Pancreas (tissue), 10 donors: ENCODE data around the gene TMEM97. TPM values are rescaled to one million over a fixed set of nuclear protein-coding genes. Genes with fewer than 3 reads are reported as not detected.

Experiments used
- ATAC-seq, 4 donors: fragments of 200-7000 bp; cut with Tn5 transposase; one replicate each; pipeline versions ENCODE4 v1.8.0 to v1.9.1; 2020; ENCODE audit warnings: mild to moderate bottlenecking in 4 of 4, moderate library complexity in 4 of 4
- DNase-seq, 6 donors: peaks; one replicate each; pipeline ENCODE4 v3.0.0-alpha.2; 2020
- FAIRE-seq: peaks from 2 replicates; lab custom pipeline; 2012; peaks lifted over from hg19 to GRCh38; lab: Jason Lieb, UNC
- H3K27ac ChIP-seq, 4 donors: fragments of 200-600 bp; sonication (generic); 1 replicate in 3 of 4; 2 replicates in 1 of 4; pipeline versions ENCODE4 v1.5.0 to v1.8.0; 2020
- H3K27me3 ChIP-seq, 4 donors: fragments of 200-600 bp; one replicate each; pipeline ENCODE4 v1.8.0; 2021
- H3K36me3 ChIP-seq, 3 donors: fragments of 200-600 bp; sonication (generic) in 1 of 3; one replicate each; pipeline versions ENCODE4 v1.5.0 to v1.8.0; 2020 to 2021
- H3K4me1 ChIP-seq, 3 donors: fragments of 200-600 bp; one replicate each; pipeline ENCODE4 v1.8.0; 2021
- H3K4me3 ChIP-seq, 4 donors: fragments of 200-600 bp; sonication (generic) in 2 of 4; one replicate each; pipeline versions ENCODE4 v1.5.0 to v1.8.0; 2020 to 2021
- H3K9me3 ChIP-seq, 4 donors: fragments of 200-600 bp; one replicate each; pipeline ENCODE4 v1.8.0; 2021
- CTCF ChIP-seq, 4 donors: fragments of 200-600 bp; sonication (generic) in 3 of 4; IDR thresholded peaks; one replicate each; pipeline versions ENCODE4 v1.5.0 to v1.8.0; 2021; ENCODE audit warnings: antibody characterized with exemption in 4 of 4
- WGBS, 2 donors: extraction: QIAGEN DNeasy Blood & Tissue Kit; methylation state at CpG; one replicate each; pipeline ENCODE4 v1.1.7; 2013; 5-methylcytosine and 5-hydroxymethylcytosine counted together
- intact Hi-C, 3 donors: fragments of 100-400 bp; cut with DNase I; formaldehyde crosslinking; loops; one replicate each; pipeline versions ENCODE4 v1.11.1 to v1.14.2; 2022
- polyA plus RNA-seq, 2 donors: library from polyadenylated mRNA; stranded (reverse); fragments of 200-250 nt; gene quantifications; one replicate each; pipeline ENCODE4 v1.2.3, GENCODE V29; 2013
- total RNA-seq, 6 donors: library from RNA; stranded (reverse); fragmentation: NEBNext Ultra II Directional in 4 of 6; extraction: Animal tissue kit (Norgen Biotek cat#: 25700) in 4 of 6; gene quantifications; one replicate each; pipeline versions ENCODE4 v1.2.1 to v1.2.4, GENCODE V29; 2021 to 2023
- donor health status: healthy with polysubstance abuse.
- donor health status: DM: no; HTN: no; CAD: no; lungs with moderate emphysema.
- donor health status: DM: no; HTN: no; CAD: no.
- donor health status: control.
- donor health status: control.
- donor health status: Bipolar disorder and iron deficiency.
- donor health status: DM: yes; HTN: yes; CAD: no.
- donor health status: DM: no; HTN: no; CAD: no.
- donor health status: DM: no; HTN: no; CAD: no.
- donor health status: DM: yes; HTN: yes; CAD: no.

The TMEM97 gene
- total and polyA plus RNA-seq, 8 donors = 13.1 to 129 (median 102) TPM

- peaks cover 8 to 47% (median 19%) of the 10 kb centered on the region in 3 donors for H3K36me3 ChIP-seq
- FAIRE-seq (no peak), DNase-seq (no peak), ATAC-seq (no peak)
- no peaks in the 10 kb centered on the region for H3K9me3 ChIP-seq
- no peak for TF ChIP-seq CTCF (IDR thresholded peaks at IDR 0.05)
- intact Hi-C loops = no loop called here
- WGBS, 2 donors = 84 to 88% methylated on average over 15 of the region's 15 CpGs
- no peak overlapping the region for H3K27ac ChIP-seq
- no peak overlapping the region for H3K4me3 ChIP-seq
- no peaks in the 10 kb centered on the region for H3K27me3 ChIP-seq
- peaks cover 12 to 23% (median 20%) of the 10 kb centered on the region in 3 donors for H3K4me1 ChIP-seq
These were observed 20.4 kb downstream of the TMEM97 start for GRCh38 chr17:28339431-28339830.

DNA sequence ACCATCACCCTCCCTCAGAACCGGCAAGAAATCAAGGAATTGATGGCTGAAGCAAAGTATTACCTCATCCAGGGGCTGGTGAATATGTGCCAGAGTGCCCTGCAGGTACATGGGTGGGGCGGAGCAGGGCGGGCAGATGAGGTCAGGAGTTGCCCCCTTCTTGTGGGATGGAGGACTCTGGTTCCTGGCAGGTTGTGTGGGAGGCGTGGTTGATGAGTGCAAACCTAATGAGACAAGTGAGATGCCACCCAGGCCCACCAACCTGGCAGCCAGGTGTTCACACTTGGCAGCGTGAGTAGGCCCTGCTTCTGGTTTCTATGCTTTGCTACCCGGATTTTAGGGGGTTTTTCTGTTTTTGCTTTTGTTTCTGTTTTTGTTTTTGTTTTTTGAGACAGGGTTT, 21.4 kb downstream of the TMEM97 start:
- no peaks in the 10 kb centered on the region for H3K9me3 ChIP-seq
- peaks cover 17 to 30% (median 25%) of the 10 kb centered on the region in 3 donors for H3K4me1 ChIP-seq
- intact Hi-C loops = no loop called here
- H3K27me3 ChIP-seq = no peaks in the 10 kb centered on the region
- H3K27ac ChIP-seq = no peak overlapping the region
- H3K36me3 ChIP-seq = peaks cover 12 to 51% (median 19%) of the 10 kb centered on the region in 3 donors
- WGBS, 2 donors = 80 to 86% methylated on average over 6 of the region's 6 CpGs
- FAIRE-seq = no peak
- TF ChIP-seq CTCF (IDR thresholded peaks at IDR 0.05) = no peak
- no peak overlapping the region for H3K4me3 ChIP-seq
- DNase-seq = no peak
- ATAC-seq = no peak

DNA sequence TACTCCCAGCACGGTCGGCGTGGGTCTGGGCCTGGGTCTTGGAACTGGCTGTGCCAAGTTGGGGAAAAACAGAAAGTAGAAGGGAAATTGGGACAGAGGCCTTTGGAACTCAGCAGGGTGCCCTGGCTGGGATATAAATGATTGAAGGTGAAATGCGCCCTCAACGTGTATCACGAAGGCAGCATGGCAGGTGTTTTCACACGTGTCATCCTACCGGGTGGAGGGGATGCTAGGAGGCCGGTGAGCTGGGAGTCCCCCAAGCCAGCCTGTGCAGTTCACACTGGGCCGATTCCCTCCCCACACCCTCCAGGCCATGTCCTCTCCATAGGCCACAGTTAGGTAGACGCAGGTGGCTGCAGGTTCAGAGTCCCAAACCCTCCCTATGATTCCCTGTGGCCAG, 22.5 kb downstream of the TMEM97 start:
- Histone ChIP-seq H3K9me3 (no peaks in the 10 kb centered on the region), H3K27me3 (no peaks in the 10 kb centered on the region), H3K4me3 (no peak overlapping the region), H3K27ac (no peak overlapping the region), H3K4me1 (peaks cover 28 to 41% (median 36%) of the 10 kb centered on the region in 3 donors), H3K36me3 (peaks cover 12 to 51% (median 19%) of the 10 kb centered on the region in 3 donors)
- DNase-seq = no peak
- ATAC-seq = no peak
- FAIRE-seq = no peak
- no peak for TF ChIP-seq CTCF (IDR thresholded peaks at IDR 0.05)
- intact Hi-C loops = no loop called here
- WGBS, 2 donors = 90 to 95% methylated on average over 11 of the region's 11 CpGs

DNA sequence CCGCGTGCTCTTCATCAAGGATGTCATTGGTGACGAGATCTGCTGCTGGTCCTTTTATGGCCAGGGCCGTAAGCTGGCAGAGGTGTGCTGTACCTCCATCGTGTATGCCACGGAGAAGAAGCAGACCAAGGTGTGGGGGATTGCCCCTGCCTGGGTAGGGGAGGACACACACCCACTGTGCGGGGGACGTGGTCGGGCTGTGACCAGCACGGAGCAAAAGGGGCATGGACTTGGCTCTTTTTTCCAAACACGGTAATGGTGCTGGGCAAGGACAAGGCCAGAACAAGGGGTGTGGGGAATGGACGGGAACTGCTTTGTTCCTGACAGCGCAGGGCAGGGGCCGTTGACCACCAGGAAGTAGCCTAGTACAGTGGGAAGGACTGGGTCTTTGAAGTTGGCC, 23.3 kb downstream of the TMEM97 start:
- Histone ChIP-seq H3K4me1 (peaks cover 28 to 40% (median 33%) of the 10 kb centered on the region in 3 donors), H3K36me3 (peaks cover 12 to 51% (median 19%) of the 10 kb centered on the region in 3 donors), H3K9me3 (no peaks in the 10 kb centered on the region), H3K4me3 (no peak overlapping the region), H3K27ac (no peak overlapping the region), H3K27me3 (no peaks in the 10 kb centered on the region)
- no peak for TF ChIP-seq CTCF (IDR thresholded peaks at IDR 0.05)
- WGBS, 2 donors = 90 to 91% methylated on average over 14 of the region's 14 CpGs
- DNase-seq (no peak), FAIRE-seq (no peak), ATAC-seq (no peak)
- intact Hi-C loops = no loop called here

DNA sequence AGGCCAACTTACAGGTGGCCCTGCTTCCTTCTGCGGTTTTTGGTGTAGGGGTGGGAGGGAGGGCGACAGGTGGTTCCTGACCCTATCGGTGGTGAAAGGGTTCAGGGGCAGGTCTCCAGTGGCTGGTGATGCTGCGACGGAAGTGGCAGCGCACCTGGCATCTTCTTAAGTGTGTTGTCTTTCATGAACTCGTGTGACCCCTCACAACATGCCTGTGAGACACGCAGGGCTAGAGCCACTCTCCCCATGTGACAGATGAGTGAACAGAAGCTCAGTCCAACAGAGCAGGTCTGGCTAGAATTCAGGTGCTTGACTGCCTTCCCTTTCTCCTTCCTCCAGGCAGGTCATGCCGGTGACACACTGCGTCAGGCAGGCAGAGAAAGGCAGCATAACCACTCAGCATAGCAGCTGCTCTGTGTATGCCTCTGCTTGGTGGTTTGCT, 24.5 kb downstream of the TMEM97 start:
- 84 to 87% methylated on average over 10 of the region's 10 CpGs for WGBS, 2 donors
- intact Hi-C loops = no loop called here
- no peak for DNase-seq
- Histone ChIP-seq H3K36me3 (peaks cover 12 to 57% (median 25%) of the 10 kb centered on the region in 3 donors), H3K4me1 (peaks cover 30 to 40% (median 32%) of the 10 kb centered on the region in 3 donors), H3K27me3 (no peaks in the 10 kb centered on the region), H3K9me3 (no peaks in the 10 kb centered on the region), H3K4me3 (no peak overlapping the region), H3K27ac (no peak overlapping the region)
- no peak for FAIRE-seq
- no peak for ATAC-seq
- no peak for TF ChIP-seq CTCF (IDR thresholded peaks at IDR 0.05)
